B cell (primary cell): ENCODE measurements around the gene WDHD1. TPM values are rescaled to one million over a fixed set of nuclear protein-coding genes. Genes with fewer than 3 reads are reported as not detected.
"Not testable (repeated sequence)": the region's sequence is repeated elsewhere in the genome, so short reads cannot be mapped to it uniquely, and the experiment has no call there.

ENCODE experiments used
- ATAC-seq: fragments of 200-7000 bp; cut with Tn5 transposase; one replicate; pipeline ENCODE4 v1.10.0; 2021; ENCODE audit warnings: low read depth, mild to moderate bottlenecking, moderate number of reproducible peaks, moderate library complexity
- CTCF ChIA-PET: fragments of 350-600 bp; sonication (Branson Sonifier 250); formaldehyde crosslinking; loops from one replicate; lab custom pipeline; 2021; ENCODE audit warnings: antibody characterized with exemption, inconsistent platforms; lab: Charles Lee
- POLR2A ChIA-PET: fragments of 350-600 bp; sonication (Branson Sonifier 250); formaldehyde crosslinking; loops from one replicate; lab custom pipeline; 2021; ENCODE audit warnings: antibody characterized with exemption; lab: Charles Lee
- DNase-seq: peaks from one replicate; pipeline ENCODE4 v3.0.0; 2013
- H2AFZ ChIP-seq: 2 replicates; pipeline ENCODE4 v1.6.1; 2012; ENCODE audit warnings: mild to moderate bottlenecking, low read depth, low read length; ENCODE audit not compliant: insufficient read depth, poor library complexity, severe bottlenecking
- H3K27ac ChIP-seq, 2 donors: 1 replicate in 1 of 2; 2 replicates in 1 of 2; pipeline ENCODE4 v1.5.1; 2012 to 2013; ENCODE audit warnings: low read length in 2 of 2, mild to moderate bottlenecking in 2 of 2, moderate library complexity in 1 of 2
- H3K27me3 ChIP-seq, 4 experiments: fragments of 200-600 bp in 1 of 4; sonication (generic) in 1 of 4; replicated peaks in 1 of 4; 1 replicate in 2 of 4; 2 replicates in 2 of 4; pipeline versions ENCODE4 v1.6.1 to v1.7.0; 2013 to 2016; ENCODE audit warnings: low read length in 3 of 4, mild to moderate bottlenecking in 2 of 4, mixed read lengths in 1 of 4, moderate library complexity in 1 of 4; ENCODE audit not compliant: insufficient read depth in 4 of 4, control insufficient read depth in 3 of 4; ENCODE audit errors: control extremely low read depth in 1 of 4
- H3K36me3 ChIP-seq, 2 experiments: replicated peaks in 1 of 2; 1 replicate in 1 of 2; 2 replicates in 1 of 2; pipeline versions ENCODE4 v1.6.1 to v1.7.1; 2013; ENCODE audit warnings: low read length in 1 of 2; ENCODE audit not compliant: insufficient read depth in 2 of 2, control insufficient read depth in 1 of 2; ENCODE audit errors: control extremely low read depth in 1 of 2, extremely low read depth in 1 of 2
- H3K4me1 ChIP-seq, 2 donors: fragments of 200-600 bp in 1 of 2; sonication (generic) in 1 of 2; 1 replicate in 1 of 2; 2 replicates in 1 of 2; pipeline versions ENCODE4 v1.5.1 to v1.6.1; 2013 to 2017; ENCODE audit warnings: low read length in 2 of 2; ENCODE audit not compliant: control insufficient read depth in 2 of 2, insufficient read depth in 2 of 2
- H3K4me2 ChIP-seq: replicated peaks from 2 replicates; pipeline ENCODE3; 2012; ENCODE audit warnings: mild to moderate bottlenecking, low read depth, low read length; ENCODE audit not compliant: poor library complexity, severe bottlenecking
- H3K4me3 ChIP-seq, 5 experiments: fragments of 200-600 bp in 1 of 5; sonication (generic) in 1 of 5; 1 replicate in 3 of 5; 2 replicates in 2 of 5; pipeline versions ENCODE4 v1.5.1 to v1.7.0; 2011 to 2016; ENCODE audit warnings: low read length in 4 of 5, mild to moderate bottlenecking in 4 of 5, low read depth in 2 of 5, control low read depth in 1 of 5, moderate library complexity in 1 of 5; ENCODE audit not compliant: insufficient read depth in 1 of 5; ENCODE audit errors: control extremely low read depth in 1 of 5, extremely low read depth in 1 of 5
- H3K79me2 ChIP-seq: fragments of 200-600 bp; sonication (generic); one replicate; pipeline ENCODE4 v1.6.0; 2016; ENCODE audit warnings: low read length; ENCODE audit not compliant: control insufficient read depth, insufficient read depth
- H3K9ac ChIP-seq: fragments of 200-600 bp; sonication (generic); 2 replicates; pipeline ENCODE4 v1.6.1; 2017; ENCODE audit warnings: mild to moderate bottlenecking, low read length, moderate library complexity
- H3K9me3 ChIP-seq, 3 donors: one replicate each; pipeline versions ENCODE4 v1.6.1 to v1.7.1; 2013; ENCODE audit warnings: low read length in 2 of 3; ENCODE audit not compliant: control insufficient read depth in 2 of 3, insufficient read depth in 1 of 3; ENCODE audit errors: control extremely low read depth in 1 of 3
- H4K20me1 ChIP-seq: 2 replicates; pipeline ENCODE4 v1.6.0; 2012; ENCODE audit warnings: mild to moderate bottlenecking, low read length; ENCODE audit not compliant: insufficient read depth, control insufficient read depth, poor library complexity, severe bottlenecking
- H3K27ac Mint-ChIP-seq: one replicate; pipeline ENCODE4 v1.8.0; 2021; ENCODE audit warnings: mixed read lengths
- H3K27me3 Mint-ChIP-seq: one replicate; pipeline ENCODE4 v1.8.0; 2021; ENCODE audit warnings: mixed read lengths
- H3K4me1 Mint-ChIP-seq: one replicate; pipeline ENCODE4 v1.8.0; 2021; ENCODE audit warnings: mixed read lengths
- H3K4me3 Mint-ChIP-seq: one replicate; pipeline ENCODE4 v1.8.0; 2021; ENCODE audit warnings: mixed read lengths
- H3K9me3 Mint-ChIP-seq: one replicate; pipeline ENCODE4 v1.8.0; 2022; ENCODE audit warnings: mixed read lengths; ENCODE audit not compliant: insufficient read depth
- EZH2 ChIP-seq: IDR thresholded peaks from 2 replicates; pipeline ENCODE4 v1.6.1; 2012; ENCODE audit warnings: borderline replicate concordance, low read depth, mild to moderate bottlenecking, moderate library complexity, low read length; ENCODE audit not compliant: insufficient read depth, poor library complexity, severe bottlenecking
- WGBS: methylation state at CpG from one replicate; pipeline ENCODE4 v1.1.5; 2013; ENCODE audit warnings: missing lambda C conversion rate; ENCODE audit not compliant: insufficient coverage; 5-methylcytosine and 5-hydroxymethylcytosine counted together
- intact Hi-C: fragments of 100-400 bp; cut with micrococcal nuclease; formaldehyde crosslinking; loops from one replicate; pipeline ENCODE4 v1.10.0; 2022
- polyA plus RNA-seq: library from polyadenylated mRNA; depleted of rRNA; stranded (reverse); fragments of >200 nt; gene quantifications from 2 replicates; pipeline ENCODE4 v1.2.3, GENCODE V29; 2012
- total RNA-seq, 2 donors: library from RNA; stranded (reverse); fragments of 120-200 nt in 1 of 2; gene quantifications; 1 replicate in 1 of 2; 2 replicates in 1 of 2; pipeline versions ENCODE4 v1.2.3 to v1.2.4, GENCODE V29; 2013 to 2022
- TF ChIP-seq, protein P1 (sequence below): fragments of 200-600 bp; IDR thresholded peaks from one replicate; pipeline ENCODE4 v1.8.0; 2022; ENCODE audit warnings: antibody characterized with exemption, mild to moderate bottlenecking

The WDHD1 gene
- total and polyA plus RNA-seq, 2 donors (not counting 1 experiment from before 2014, with no cell fraction given) = 0.61 to 6.5 TPM

DNA sequence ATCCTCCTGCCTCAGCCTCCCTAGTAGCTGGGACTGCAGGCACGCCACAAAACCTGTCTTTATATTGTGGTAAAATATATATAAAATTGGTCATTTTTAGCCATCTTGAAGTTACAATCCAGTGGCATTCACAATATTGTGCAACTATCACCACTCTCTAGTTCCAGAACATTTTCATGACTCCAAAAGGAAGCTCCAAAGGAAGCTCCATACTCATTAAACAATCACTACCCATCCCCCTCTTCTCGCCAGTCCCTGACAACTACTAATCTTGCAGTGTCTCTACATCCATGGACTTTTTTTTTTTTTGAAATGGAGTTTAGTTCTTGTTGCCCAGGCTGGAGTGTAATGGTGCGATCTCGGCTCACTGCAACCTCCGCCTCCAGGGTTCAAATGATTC is 127.3 kb downstream of the WDHD1 start:
- Histone ChIP-seq H3K4me3 (no peak overlapping the region), H3K27ac (no peak overlapping the region), H3K4me1 (peaks cover 9 to 16% of the 10 kb centered on the region in 2 donors), H4K20me1 (peaks cover 14% of the 10 kb centered on the region), H3K79me2 (peaks cover 41% of the 10 kb centered on the region), H3K4me2 (no peak overlapping the region), H3K27me3 (no peaks in the 10 kb centered on the region), H3K9ac (no peak overlapping the region), H3K9me3 (no peaks in the 10 kb centered on the region), H3K36me3 (no peaks in the 10 kb centered on the region), H2AFZ (no peak overlapping the region)
- no peak for ATAC-seq
- POLR2A ChIA-PET = interaction anchor here (0.6 kb wide), 2 partner anchors 9 to 126 kb away, joined by 3 read pairs; no protein-coding TSS in a partner anchor
- Mint-ChIP-seq H3K27ac (no peak overlapping the region), H3K27me3 (no peaks in the 10 kb centered on the region), H3K4me1 (peaks cover 16% of the 10 kb centered on the region), H3K9me3 (no peaks in the 10 kb centered on the region), H3K4me3 (no peak overlapping the region)
- CTCF ChIA-PET = interaction anchor here (0.6 to 7.0 kb wide), 4 partner anchors 11 to 273 kb away, joined by 3 to 40 read pairs (median 4); no protein-coding TSS in a partner anchor
- WGBS = no CpG with 5 or more reads among the region's 5 CpGs
- no peak for TF ChIP-seq EZH2
- TF ChIP-seq, protein P1, sequence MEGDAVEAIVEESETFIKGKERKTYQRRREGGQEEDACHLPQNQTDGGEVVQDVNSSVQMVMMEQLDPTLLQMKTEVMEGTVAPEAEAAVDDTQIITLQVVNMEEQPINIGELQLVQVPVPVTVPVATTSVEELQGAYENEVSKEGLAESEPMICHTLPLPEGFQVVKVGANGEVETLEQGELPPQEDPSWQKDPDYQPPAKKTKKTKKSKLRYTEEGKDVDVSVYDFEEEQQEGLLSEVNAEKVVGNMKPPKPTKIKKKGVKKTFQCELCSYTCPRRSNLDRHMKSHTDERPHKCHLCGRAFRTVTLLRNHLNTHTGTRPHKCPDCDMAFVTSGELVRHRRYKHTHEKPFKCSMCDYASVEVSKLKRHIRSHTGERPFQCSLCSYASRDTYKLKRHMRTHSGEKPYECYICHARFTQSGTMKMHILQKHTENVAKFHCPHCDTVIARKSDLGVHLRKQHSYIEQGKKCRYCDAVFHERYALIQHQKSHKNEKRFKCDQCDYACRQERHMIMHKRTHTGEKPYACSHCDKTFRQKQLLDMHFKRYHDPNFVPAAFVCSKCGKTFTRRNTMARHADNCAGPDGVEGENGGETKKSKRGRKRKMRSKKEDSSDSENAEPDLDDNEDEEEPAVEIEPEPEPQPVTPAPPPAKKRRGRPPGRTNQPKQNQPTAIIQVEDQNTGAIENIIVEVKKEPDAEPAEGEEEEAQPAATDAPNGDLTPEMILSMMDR = no peak
- intact Hi-C loops = loop anchor here (10.0 kb wide), 1 partner anchor 95 kb away; no protein-coding TSS in a partner anchor
- no peak for DNase-seq

DNA sequence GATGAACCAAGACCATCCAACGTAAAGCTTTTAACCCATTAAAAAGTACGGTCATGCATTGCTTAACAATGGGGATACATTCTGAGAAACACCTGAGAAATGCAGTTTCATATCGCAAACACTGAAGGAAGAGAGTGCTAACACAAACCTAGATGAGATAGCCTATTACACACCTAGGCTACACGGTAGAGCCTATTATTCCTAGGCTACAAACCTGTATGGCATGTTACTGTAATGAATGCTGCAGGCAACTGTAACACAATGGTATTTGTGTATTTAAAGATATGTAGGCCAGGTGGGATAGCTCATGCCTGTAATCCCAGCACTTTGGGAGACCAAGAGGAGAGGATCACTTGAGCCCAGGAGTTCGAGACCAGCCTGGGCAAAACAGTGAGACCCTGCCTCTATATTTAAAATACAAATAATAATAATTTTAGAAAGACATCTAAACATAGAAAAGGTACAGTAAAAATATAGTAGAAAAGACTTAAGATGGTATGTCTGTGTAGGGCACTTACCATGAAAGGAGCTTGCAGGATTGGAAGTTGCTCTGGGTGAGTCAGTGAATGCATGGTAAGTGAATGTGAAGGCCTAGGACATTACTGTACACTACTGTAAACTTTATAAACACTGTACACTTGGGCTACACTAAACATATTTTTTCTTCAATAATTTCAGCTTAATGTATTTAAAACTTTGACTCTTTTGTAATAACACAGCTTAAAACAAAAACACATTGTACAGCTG is 128.9 kb downstream of the WDHD1 start:
- H3K4me3 Mint-ChIP-seq, H3K36me3 ChIP-seq, H3K4me2 ChIP-seq, DNase-seq, H3K27me3 Mint-ChIP-seq, H2AFZ ChIP-seq, H3K4me3 ChIP-seq, ATAC-seq, H3K27me3 ChIP-seq, H3K9ac ChIP-seq, H3K9me3 ChIP-seq, H3K9me3 Mint-ChIP-seq, H3K27ac Mint-ChIP-seq, H3K27ac ChIP-seq, POLR2A ChIA-PET: not testable (repeated sequence)
- CTCF ChIA-PET = interaction anchor here (0.8 to 7.0 kb wide), 4 partner anchors 10 to 334 kb away, joined by 3 to 40 read pairs (median 6); no protein-coding TSS in a partner anchor
- 80% methylated on average over 1 of the region's 5 CpGs for WGBS
- peaks cover 16% of the 10 kb centered on the region for H3K4me1 Mint-ChIP-seq
- intact Hi-C loops = loop anchor here (10.0 kb wide), 1 partner anchor 93 kb away; no protein-coding TSS in a partner anchor
- peaks cover 9 to 16% of the 10 kb centered on the region in 2 donors for H3K4me1 ChIP-seq
- peaks cover 14% of the 10 kb centered on the region for H4K20me1 ChIP-seq
- peaks cover 42% of the 10 kb centered on the region for H3K79me2 ChIP-seq
